HG02885 (cell line): ENCODE measurements around the gene KHDC4.

Experiments used
- ATAC-seq: cut with Tn5 transposase; IDR thresholded peaks from one replicate; pipeline ENCODE4 v1.9.1; 2021; ENCODE audit warnings: mild to moderate bottlenecking; ENCODE audit not compliant: unreplicated experiment, poor library complexity

The KHDC4 gene

DNA sequence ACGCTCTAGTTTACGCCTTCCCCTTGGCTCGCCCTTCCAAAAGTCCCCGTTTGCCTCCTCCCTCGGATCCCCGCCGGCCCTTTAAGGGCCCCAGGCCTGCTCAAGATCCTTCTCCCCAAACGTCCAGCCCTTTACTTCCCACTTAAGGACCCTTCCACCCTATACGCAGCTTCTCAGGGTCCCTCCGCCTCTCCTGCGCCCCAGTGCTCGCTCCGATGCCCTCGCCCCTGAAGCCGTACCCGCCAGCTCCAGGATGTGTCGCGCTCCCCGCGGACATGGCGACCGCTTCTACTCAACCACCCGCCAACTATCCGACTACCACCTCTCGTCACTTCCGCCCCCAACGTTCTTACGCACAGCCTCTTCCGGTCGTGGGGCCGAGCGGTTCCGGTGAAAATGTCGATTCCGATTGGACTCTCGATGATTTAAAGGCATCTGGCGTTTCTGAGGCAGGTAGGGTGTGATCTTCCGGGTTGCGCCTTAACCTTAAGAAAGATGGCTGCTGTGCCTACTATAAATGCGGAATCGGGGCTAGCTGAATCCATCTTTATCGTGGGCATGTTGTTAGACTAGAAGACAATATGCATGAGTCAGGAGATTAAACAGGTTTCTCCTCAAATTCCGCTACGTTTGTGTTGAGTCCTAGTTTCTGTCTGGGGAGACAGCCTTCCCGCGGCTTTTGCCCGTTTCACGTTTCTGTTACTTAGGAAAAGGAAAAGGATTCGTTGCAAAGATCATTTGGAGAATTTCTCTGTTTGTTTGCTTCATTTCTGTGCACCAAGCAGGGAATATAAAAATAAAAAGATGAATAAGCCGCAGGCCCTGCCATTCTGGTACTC lies at the start of gene KHDC4:
KHDC4 (minus strand) TSS at position 317 of the 839 bp plus-strand sequence; CDS start at position 277, 40 bp downstream.
- peak; percentile 94 for ATAC-seq

DNA sequence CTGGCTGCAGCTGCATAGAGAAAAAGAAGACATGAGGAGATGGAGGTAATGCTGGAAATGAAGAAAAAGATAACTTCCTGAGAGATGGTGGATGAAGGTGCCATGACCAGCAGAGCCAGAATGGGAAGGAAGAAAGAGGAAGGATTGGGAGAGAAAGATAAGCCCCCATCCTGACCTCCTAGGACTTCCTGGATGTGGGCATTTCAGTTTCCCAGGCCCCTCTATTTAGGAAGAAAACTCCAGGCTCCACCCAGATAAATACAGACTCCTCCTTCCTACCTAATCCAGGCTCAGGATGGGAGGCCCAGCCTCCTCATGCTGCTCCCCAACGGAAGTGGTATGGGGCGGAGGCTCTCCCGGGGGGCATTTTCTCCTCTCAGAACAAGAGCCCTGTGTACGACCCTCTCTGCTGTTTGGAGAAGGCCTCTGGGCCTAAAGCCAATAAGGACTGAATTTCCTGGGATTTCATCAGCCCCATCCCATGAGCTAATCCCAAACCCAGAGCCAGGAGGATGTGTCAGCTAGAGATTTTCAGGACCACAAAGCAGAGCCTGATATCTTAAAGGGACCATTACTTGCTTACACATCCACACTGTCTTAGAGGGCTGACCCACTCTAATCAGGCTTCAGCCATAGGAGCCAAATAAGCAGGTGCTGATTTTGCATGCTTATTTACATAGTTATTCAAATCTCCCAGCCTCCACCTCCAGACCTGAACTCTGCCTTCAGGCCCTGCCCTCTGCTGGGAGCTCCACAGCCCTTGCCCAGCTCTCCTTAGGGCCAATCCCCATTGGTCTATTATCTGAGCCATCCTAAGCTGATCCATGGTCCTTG lies 49.2 kb upstream of the KHDC4 start:
- no peak for ATAC-seq

DNA sequence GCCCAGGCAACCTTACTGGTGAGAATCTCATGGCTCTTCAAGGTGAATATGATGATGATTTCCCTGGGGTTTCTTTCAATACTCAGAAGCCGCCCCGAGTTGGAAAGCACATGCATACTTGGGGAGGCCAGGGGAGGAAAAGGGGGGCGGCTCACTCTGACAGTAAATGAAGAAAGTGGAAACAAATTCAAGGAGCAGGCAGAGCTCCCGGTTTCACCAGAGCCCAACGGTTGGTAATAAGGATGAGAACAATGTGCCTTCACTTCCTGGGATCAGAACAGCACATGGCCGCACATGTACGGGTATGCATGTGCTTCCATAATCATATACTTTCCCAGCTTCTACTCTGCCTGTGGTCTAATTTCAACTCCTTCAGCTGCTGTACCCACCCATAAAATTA lies 47.9 kb upstream of the KHDC4 start:
- ATAC-seq: no peak

- no peak for ATAC-seq
Measured at GRCh38 chr1:155981266-155982088, 47.3 kb upstream of the KHDC4 start.

- ATAC-seq: no peak
Measured at GRCh38 chr1:155979597-155980343, 45.6 kb upstream of the KHDC4 start.

DNA sequence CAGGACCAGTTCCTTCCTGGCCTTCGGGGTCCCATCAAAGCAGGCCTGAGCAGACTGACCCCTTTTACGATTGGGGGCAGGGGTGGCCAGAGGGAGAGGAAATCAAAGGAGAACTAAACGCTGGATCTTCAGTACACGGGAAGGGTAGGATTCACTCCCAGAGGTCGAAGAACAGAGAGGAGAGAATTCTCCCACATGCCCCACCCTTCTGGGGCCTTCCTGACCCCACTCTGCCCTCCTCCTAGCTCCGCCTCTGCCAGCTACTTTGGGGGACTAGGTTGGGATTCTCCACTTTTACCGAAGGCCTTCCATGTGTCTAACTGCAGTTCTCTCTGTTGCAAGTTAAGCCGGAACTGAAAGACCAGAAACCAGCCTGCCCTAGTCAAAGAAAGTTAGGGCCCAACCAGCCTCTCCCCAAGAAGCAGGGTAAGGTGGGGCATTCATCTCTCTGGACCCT lies 44.8 kb upstream of the KHDC4 start:
- ATAC-seq: no peak

DNA sequence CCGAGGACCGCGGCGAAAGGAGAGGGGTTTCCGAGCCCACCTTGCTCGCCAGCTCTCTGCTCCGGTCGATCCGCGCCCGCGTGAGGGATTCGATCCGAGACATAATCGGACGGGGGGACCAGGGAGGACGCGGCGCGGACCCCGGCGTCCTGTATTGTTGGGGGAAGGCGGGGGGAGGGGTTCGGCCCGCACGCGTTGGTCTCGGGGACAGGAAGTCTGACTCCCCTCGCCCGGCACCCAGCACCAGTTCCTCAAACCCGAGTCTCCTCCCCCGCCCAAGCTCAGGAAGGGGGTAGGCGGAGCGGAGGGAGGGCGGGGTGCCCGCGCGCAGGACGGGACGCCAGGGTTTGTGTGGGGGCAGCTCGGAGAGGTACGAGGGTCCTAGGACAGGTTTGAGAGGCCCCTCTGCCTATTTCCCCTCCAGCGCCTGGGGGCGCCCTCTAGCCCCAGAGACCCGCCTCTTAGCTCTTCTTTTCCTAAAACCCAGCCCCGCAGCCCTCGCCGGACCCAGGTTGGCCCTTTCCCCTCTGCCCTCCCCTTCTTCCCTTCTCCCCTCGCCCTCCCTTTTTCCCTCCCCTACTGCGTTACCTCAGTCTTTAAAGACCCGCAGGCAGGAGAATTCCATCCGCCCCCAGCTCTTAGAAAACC lies 44.2 kb upstream of the KHDC4 start, which contains the start of gene ARHGEF2:
ARHGEF2 (minus strand) TSS at position 223 of the 648 bp plus-strand sequence; CDS start at position 103, 120 bp downstream.
- peak; percentile 64 for ATAC-seq

GRCh38 chr1:155977690-155978324 lies 43.6 kb upstream of the KHDC4 start:
- ATAC-seq: no peak

GRCh38 chr1:155976913-155977689 lies 42.9 kb upstream of the KHDC4 start:
- ATAC-seq: no peak

- no peak for ATAC-seq
Measured at GRCh38 chr1:155976062-155976912, 42.1 kb upstream of the KHDC4 start.

- no peak for ATAC-seq
Measured at GRCh38 chr1:155975375-155976061, 41.3 kb upstream of the KHDC4 start.

DNA sequence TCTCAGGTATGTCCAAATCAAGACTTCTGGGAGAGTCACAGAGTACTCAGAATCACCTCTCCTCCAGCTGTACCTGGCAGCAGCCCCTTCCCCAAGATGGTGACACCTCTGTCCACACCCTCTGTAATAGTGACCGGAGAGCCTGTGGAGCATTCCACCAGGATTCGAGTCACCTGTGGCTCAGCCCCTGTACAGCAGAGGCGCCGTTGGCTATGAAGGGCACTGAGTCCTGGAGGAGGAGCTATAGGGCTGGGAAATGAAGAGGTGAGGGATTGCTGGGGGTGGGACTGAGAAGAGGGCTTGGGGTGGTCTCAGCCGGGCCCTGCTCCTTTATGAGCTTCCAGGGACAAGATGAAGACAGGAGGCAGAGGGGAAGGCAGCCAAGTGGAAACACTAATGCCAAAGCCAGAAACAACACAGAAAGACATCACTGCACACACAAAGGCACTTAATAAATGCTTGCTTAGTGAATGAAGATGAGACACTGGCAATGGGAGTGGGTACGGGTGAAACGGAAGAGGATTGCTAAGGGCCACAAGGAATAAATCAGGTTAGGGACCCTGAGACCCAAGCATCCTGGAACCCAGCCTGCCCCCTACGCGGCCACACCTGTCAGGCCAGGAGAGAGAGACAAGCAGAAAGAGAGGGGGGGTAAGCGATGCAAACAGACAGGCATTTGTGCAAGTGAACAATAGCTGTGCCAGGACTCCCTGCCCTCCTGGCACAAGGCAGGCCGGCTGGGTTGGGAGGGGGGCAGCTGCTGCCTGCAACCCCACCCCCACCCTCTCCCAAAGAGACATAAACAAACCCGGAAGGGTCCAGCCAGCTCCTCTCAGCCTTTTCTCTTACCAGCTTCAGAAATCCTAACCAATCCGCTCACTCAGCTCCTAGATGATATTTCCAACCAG lies 40.2 kb upstream of the KHDC4 start:
- no peak for ATAC-seq

GRCh38 chr1:155973723-155974122 lies 39.5 kb upstream of the KHDC4 start:
- ATAC-seq: no peak

DNA sequence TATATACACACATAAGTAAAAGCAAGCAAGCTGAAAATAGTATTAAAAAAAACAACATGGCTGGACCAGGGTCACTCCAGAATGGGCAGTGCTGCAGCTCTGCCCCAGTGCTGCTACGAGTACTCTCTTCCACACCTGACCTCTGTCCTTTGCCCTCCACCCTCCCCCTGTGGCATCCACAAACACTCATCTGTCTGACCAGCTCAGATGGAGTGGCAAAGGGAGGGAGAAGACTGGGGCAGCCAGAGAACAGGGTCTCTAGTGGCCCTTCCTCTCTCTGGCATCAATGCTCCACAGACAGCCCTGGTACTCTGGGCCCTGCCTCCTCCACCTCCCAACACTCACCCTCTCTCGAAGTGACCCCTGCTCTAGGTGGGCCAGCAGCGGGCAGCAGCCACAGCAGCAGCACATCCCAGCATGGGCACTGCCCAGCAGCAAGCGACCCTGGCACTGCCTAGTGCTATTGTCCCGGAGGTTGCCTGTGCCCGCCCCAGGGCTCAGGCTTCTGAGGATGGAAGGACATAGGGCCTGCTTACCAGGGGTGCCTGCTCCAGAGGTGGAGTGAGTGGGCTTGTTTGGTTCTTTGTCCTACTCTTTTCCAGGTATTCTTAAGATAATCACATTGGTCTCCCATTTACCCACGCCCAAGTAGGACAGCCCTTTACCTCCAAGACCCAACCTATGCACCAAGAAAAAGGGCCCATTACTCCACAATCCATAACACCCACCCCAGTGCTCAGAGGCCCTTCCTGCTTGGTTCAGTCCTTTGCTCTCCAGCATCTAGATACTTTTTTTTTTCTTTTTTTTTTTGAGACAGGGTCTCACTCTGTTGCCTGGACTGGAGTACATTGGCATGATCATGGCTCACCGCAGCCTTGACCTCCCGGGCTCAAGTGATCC lies 37.9 kb upstream of the KHDC4 start:
- no peak for ATAC-seq
